ENCODE measurements around the gene CAMSAP1.

Gene CAMSAP1

GRCh38 chr9:135950135-135950682 lies 42.9 kb upstream of the CAMSAP1 start:
- Histone ChIP-seq H3K9ac (ENCODE audit: low read depth, low read length) (no peak overlapping the region), H4K20me1 (ENCODE audit: insufficient read depth, low read length) (peaks cover 30% of the 10 kb centered on the region), H3K36me3 (ENCODE audit: insufficient read depth, low read length) (peaks cover 59% of the 10 kb centered on the region), H3K4me2 (ENCODE audit: insufficient read depth, low read length) (no peak overlapping the region), H3K27me3 (ENCODE audit: insufficient read depth, low read length, poor library complexity) (no peaks in the 10 kb centered on the region), H3K4me1 (ENCODE audit: insufficient read depth, low read length) (no peaks in the 10 kb centered on the region), H2AFZ (ENCODE audit: low read depth, low read length) (no peak overlapping the region), H3K79me2 (ENCODE audit: insufficient read depth, low read length) (no peaks in the 10 kb centered on the region), H3K9me3 (ENCODE audit: insufficient read depth, low read length, severe bottlenecking) (no peaks in the 10 kb centered on the region), H3K4me3 (ENCODE audit: low read depth in 1 of 2, low read length in 2 of 2) (no peak overlapping the region), H3K27ac (ENCODE audit: low read length) (no peak overlapping the region)
- no peak for TF ChIP-seq CTCF (IDR thresholded peaks at IDR 0.05; ENCODE audit: borderline replicate concordance, extremely low read depth, low read length, poor library complexity, severe bottlenecking)
- TF ChIP-seq EZH2 (IDR thresholded peaks at IDR 0.05; ENCODE audit: borderline replicate concordance, low read depth, low read length, severe bottlenecking), result no peak
- ATAC-seq (ENCODE audit: insufficient read depth, low read depth) (no peak), DNase-seq (no peak)

- H3K9ac ChIP-seq (ENCODE audit: low read depth, low read length), result no peak overlapping the region
- TF ChIP-seq EZH2 (IDR thresholded peaks at IDR 0.05; ENCODE audit: borderline replicate concordance, low read depth, low read length, severe bottlenecking) (no peak), CTCF (IDR thresholded peaks at IDR 0.05; ENCODE audit: borderline replicate concordance, extremely low read depth, low read length, poor library complexity, severe bottlenecking) (no peak)
- H3K36me3 ChIP-seq (ENCODE audit: insufficient read depth, low read length), result peaks cover 65% of the 10 kb centered on the region
- no peak overlapping the region for H3K4me3 ChIP-seq (ENCODE audit: low read depth in 1 of 2, low read length in 2 of 2)
- H3K9me3 ChIP-seq (ENCODE audit: insufficient read depth, low read length, severe bottlenecking), result no peaks in the 10 kb centered on the region
- ATAC-seq (ENCODE audit: insufficient read depth, low read depth) (no peak), DNase-seq (no peak)
- peaks cover 30% of the 10 kb centered on the region for H4K20me1 ChIP-seq (ENCODE audit: insufficient read depth, low read length)
- no peaks in the 10 kb centered on the region for H3K4me1 ChIP-seq (ENCODE audit: insufficient read depth, low read length)
- H3K79me2 ChIP-seq (ENCODE audit: insufficient read depth, low read length), result no peaks in the 10 kb centered on the region
- H3K4me2 ChIP-seq (ENCODE audit: insufficient read depth, low read length), result no peak overlapping the region
- no peak overlapping the region for H3K27ac ChIP-seq (ENCODE audit: low read length)
- no peak overlapping the region for H2AFZ ChIP-seq (ENCODE audit: low read depth, low read length)
- no peaks in the 10 kb centered on the region for H3K27me3 ChIP-seq (ENCODE audit: insufficient read depth, low read length, poor library complexity)
These were observed 42.3 kb upstream of the CAMSAP1 start for GRCh38 chr9:135949501-135950134.

GRCh38 chr9:135948968-135949367 lies 41.6 kb upstream of the CAMSAP1 start:
- Histone ChIP-seq H3K9ac (ENCODE audit: low read depth, low read length) (no peak overlapping the region), H3K4me1 (ENCODE audit: insufficient read depth, low read length) (no peaks in the 10 kb centered on the region), H3K4me3 (ENCODE audit: low read depth in 1 of 2, low read length in 2 of 2) (no peak overlapping the region), H3K4me2 (ENCODE audit: insufficient read depth, low read length) (no peak overlapping the region), H3K27me3 (ENCODE audit: insufficient read depth, low read length, poor library complexity) (no peaks in the 10 kb centered on the region), H3K36me3 (ENCODE audit: insufficient read depth, low read length) (peaks cover 65% of the 10 kb centered on the region), H4K20me1 (ENCODE audit: insufficient read depth, low read length) (peaks cover 29% of the 10 kb centered on the region), H3K79me2 (ENCODE audit: insufficient read depth, low read length) (no peaks in the 10 kb centered on the region), H3K27ac (ENCODE audit: low read length) (no peak overlapping the region), H3K9me3 (ENCODE audit: insufficient read depth, low read length, severe bottlenecking) (no peaks in the 10 kb centered on the region), H2AFZ (ENCODE audit: low read depth, low read length) (no peak overlapping the region)
- DNase-seq (no peak), ATAC-seq (ENCODE audit: insufficient read depth, low read depth) (no peak)
- TF ChIP-seq EZH2 (IDR thresholded peaks at IDR 0.05; ENCODE audit: borderline replicate concordance, low read depth, low read length, severe bottlenecking), result no peak

GRCh38 chr9:135948446-135948845 lies 41.1 kb upstream of the CAMSAP1 start:
- ATAC-seq (ENCODE audit: insufficient read depth, low read depth), result no peak

More at GRCh38 chr9:135948446-135948845, 41.1 kb upstream of the CAMSAP1 start:
- H3K79me2 ChIP-seq (ENCODE audit: insufficient read depth, low read length), result no peaks in the 10 kb centered on the region
- no peak overlapping the region for H3K4me3 ChIP-seq (ENCODE audit: low read depth in 1 of 2, low read length in 2 of 2)
- TF ChIP-seq CTCF (IDR thresholded peaks at IDR 0.05; ENCODE audit: borderline replicate concordance, extremely low read depth, low read length, poor library complexity, severe bottlenecking) (no peak), EZH2 (IDR thresholded peaks at IDR 0.05; ENCODE audit: borderline replicate concordance, low read depth, low read length, severe bottlenecking) (no peak)
- H2AFZ ChIP-seq (ENCODE audit: low read depth, low read length), result no peak overlapping the region
- no peak overlapping the region for H3K4me2 ChIP-seq (ENCODE audit: insufficient read depth, low read length)
- H4K20me1 ChIP-seq (ENCODE audit: insufficient read depth, low read length), result peaks cover 30% of the 10 kb centered on the region
- H3K36me3 ChIP-seq (ENCODE audit: insufficient read depth, low read length), result peaks cover 69% of the 10 kb centered on the region
- no peaks in the 10 kb centered on the region for H3K4me1 ChIP-seq (ENCODE audit: insufficient read depth, low read length)
- no peak for DNase-seq
- no peak overlapping the region for H3K27ac ChIP-seq (ENCODE audit: low read length)
- no peaks in the 10 kb centered on the region for H3K9me3 ChIP-seq (ENCODE audit: insufficient read depth, low read length, severe bottlenecking)
- H3K27me3 ChIP-seq (ENCODE audit: insufficient read depth, low read length, poor library complexity), result no peaks in the 10 kb centered on the region
- no peak overlapping the region for H3K9ac ChIP-seq (ENCODE audit: low read depth, low read length)
